ENCODE data around the gene RIOK1. TPM values are rescaled to one million over a fixed set of nuclear protein-coding genes. Genes with fewer than 3 reads are reported as not detected.
"Not testable (repeated sequence)": the region's sequence is repeated elsewhere in the genome, so short reads cannot be mapped to it uniquely, and the experiment has no call there.

RIOK1 gene
- total RNA-seq, 1 experiment from 2014 or later: 16.3 TPM

GRCh38 chr6:7433121-7433617, 43.6 kb downstream of the RIOK1 start:
- in situ Hi-C loops (cut with HindIII; ENCODE audit: low sequenced_read_pairs): no loop called here
- DNase-seq (ENCODE audit: low spot score): no peak

DNA sequence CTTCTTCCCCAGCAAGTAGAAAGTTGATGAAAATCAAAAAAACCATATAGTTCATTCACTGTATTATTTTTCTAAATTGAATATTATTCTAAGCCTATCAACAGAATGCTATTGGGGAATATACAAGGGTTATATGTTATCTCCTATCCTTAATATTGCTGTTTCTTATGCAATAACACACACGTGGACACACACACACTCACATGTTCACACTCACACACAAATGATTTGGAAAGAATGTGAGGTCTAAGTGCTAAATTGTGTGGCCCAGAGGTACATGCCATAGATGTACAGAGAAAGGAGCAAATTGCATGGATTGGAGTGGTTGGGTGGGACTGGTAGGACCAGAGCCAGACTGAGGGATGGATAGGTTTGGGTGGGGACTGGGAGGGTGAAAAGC, 45.1 kb downstream of the RIOK1 start:
- in situ Hi-C loops (cut with HindIII; ENCODE audit: low sequenced_read_pairs): no loop called here
- DNase-seq (ENCODE audit: low spot score): no peak

- DNase-seq (ENCODE audit: low spot score): no peak
- in situ Hi-C loops (cut with HindIII; ENCODE audit: low sequenced_read_pairs): no loop called here
Observed at GRCh38 chr6:7438011-7438410, 48.4 kb downstream of the RIOK1 start.

GRCh38 chr6:7439228-7439627, 49.6 kb downstream of the RIOK1 start:
- in situ Hi-C loops (cut with HindIII; ENCODE audit: low sequenced_read_pairs): no loop called here

DNA sequence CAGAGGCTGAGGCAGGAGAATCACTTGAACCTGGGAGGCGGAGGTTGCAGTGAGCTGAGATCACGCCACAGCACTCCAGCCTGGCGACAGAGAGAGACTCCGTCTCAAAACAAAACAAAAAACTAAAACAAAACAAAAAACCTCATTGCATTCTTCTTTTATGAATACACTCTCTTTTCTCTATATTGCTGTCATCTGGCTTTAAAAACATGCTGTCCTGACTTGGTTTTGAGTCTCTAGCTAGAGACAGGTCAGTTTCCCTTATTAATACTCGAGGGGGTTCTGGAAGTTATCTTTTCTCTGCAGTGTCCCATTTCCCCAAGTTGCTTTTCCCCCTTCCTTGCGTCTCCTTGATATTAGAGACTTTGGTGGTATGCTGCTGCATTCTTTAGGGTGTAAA, 50.9 kb downstream of the RIOK1 start:
- in situ Hi-C loops (cut with HindIII; ENCODE audit: low sequenced_read_pairs): no loop called here
- DNase-seq (ENCODE audit: low spot score): no peak

More at GRCh38 chr6:7439228-7439627, 49.6 kb downstream of the RIOK1 start:
- DNase-seq (ENCODE audit: low spot score): no peak

DNA sequence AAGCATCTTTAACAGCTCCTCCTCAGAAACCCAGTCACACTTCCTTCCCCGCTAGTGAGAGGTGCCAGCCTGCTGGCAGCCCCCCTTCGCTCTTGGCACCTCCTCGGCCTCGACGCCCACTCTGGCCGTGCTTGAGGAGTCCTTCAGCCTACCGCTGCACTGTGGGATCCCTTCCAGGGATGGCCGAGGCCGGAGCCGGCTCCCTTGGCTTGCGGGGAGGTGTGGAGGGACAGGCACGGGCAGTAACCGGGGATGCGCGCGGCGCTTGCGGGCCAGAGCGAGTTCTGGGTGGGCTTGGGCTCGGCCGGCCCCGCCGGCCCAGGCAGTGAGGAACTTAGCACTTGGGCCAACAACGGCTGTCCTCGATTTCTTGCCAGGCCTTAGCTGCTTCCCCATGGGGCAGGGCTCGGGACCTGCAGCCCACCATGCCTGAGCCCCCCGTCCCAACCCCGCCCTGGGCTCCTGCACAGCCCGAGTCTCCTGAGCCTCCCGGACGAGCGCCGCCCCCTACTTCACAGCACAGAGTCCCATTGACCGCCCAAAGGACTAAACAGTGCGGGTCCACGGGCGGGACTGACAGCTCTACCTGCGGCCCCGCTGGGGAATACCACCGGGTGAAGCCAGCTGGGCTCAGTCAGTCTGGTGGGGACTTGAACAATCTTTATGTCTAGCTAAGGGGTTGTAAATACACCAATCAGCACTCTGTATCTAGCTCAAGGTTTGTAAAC, 51.6 kb downstream of the RIOK1 start:
- in situ Hi-C loops (cut with HindIII; ENCODE audit: low sequenced_read_pairs): no loop called here
- DNase-seq (ENCODE audit: low spot score): no peak

DNA sequence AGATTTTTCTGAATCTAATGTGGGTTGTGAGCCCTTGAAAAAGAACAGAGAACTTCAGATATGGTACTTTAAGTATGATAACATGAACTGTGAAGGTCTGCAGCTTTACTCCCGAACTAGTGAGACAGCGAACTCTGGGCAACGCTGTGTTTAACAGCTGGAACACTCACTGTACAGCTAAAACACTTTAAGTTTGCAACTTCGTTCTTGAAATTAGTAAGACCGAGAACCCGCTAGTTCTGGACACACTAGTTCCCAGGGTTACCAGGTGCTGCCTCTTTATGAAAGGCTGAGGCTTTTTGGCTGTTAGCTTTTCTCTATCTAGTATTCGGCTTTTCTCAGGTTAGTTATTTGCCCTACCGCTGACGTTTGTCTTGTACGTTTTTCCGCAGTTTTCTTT, 52.9 kb downstream of the RIOK1 start:
- no peak for DNase-seq (ENCODE audit: low spot score)
- in situ Hi-C loops (cut with HindIII; ENCODE audit: low sequenced_read_pairs): no loop called here

DNA sequence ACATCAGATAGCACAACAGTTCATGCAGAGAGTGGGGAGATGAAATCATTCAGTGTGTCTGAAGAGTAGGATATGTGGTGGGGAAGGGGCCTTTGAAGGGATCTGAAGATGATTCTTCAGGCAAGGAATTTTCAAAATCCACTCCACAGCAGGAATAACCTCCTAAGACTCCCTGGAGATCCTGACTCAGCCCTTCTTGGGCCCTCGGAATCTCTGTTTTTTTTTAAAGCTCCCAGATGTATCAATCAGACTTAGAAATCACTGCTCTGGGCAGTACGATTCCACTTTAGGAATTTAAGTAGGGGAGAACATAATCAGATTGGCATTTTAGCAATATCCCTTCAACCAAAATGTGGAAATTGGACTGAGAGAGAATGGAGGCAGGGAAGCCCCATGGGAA, 55.5 kb downstream of the RIOK1 start:
- in situ Hi-C loops (cut with HindIII; ENCODE audit: low sequenced_read_pairs): no loop called here
- no peak for DNase-seq (ENCODE audit: low spot score)

GRCh38 chr6:7445885-7446461, 56.4 kb downstream of the RIOK1 start:
- in situ Hi-C loops (cut with HindIII; ENCODE audit: low sequenced_read_pairs): no loop called here
- DNase-seq (ENCODE audit: low spot score): no peak

GRCh38 chr6:7446619-7447325, 57.2 kb downstream of the RIOK1 start:
- in situ Hi-C loops (cut with HindIII; ENCODE audit: low sequenced_read_pairs): no loop called here
- no peak for DNase-seq (ENCODE audit: low spot score)

- in situ Hi-C loops (cut with HindIII; ENCODE audit: low sequenced_read_pairs): no loop called here
- DNase-seq (ENCODE audit: low spot score): no peak
Observed at GRCh38 chr6:7448232-7448631, 58.6 kb downstream of the RIOK1 start.

DNA sequence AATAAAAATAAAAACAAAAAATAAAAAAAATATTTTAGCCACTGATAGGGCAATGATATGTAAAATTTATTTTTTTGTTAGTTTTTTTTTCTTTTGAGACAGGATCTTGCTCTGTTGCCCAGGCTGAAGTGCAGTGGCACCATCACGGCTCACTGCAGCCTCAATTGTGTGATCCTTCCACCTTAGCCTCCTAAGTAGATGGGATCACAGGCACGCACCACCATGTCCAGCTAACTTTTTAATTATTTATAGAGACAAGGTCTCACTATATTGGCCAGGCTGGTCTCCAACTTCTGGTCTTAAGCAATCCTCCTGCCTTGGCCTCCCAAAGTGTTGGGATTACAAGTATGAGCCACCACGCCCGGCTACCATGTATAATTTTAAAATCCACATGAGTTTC, 59.4 kb downstream of the RIOK1 start:
- in situ Hi-C loops (cut with HindIII; ENCODE audit: low sequenced_read_pairs): no loop called here
- DNase-seq (ENCODE audit: low spot score): no peak

GRCh38 chr6:7451326-7451725, 61.7 kb downstream of the RIOK1 start:
- in situ Hi-C loops (cut with HindIII; ENCODE audit: low sequenced_read_pairs): no loop called here
- DNase-seq (ENCODE audit: low spot score): no peak

DNA sequence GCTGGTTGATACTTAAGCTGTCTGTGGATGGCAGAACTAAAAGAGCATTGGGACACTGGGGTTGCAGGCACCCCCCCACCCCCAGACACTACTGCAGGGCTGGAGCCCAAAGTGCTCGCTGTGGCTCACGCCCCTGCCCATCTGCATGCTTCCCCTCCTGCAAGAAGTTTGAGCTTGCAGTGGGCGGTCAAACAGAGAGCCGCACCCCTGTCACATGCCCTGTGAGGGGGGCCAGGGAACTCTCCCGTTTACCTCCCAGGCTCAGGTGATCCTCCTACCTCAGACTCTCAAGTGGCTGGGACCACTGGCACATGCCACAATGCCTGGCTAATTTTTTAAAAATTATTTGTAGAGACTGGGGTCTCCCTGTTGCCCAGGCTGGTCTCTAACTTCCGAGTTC, 63.3 kb downstream of the RIOK1 start:
- DNase-seq (ENCODE audit: low spot score): no peak
- in situ Hi-C loops (cut with HindIII; ENCODE audit: low sequenced_read_pairs): no loop called here

- DNase-seq (ENCODE audit: low spot score): no peak
- in situ Hi-C loops (cut with HindIII; ENCODE audit: low sequenced_read_pairs): no loop called here
Observed at GRCh38 chr6:7454696-7455358, 65.2 kb downstream of the RIOK1 start.

DNA sequence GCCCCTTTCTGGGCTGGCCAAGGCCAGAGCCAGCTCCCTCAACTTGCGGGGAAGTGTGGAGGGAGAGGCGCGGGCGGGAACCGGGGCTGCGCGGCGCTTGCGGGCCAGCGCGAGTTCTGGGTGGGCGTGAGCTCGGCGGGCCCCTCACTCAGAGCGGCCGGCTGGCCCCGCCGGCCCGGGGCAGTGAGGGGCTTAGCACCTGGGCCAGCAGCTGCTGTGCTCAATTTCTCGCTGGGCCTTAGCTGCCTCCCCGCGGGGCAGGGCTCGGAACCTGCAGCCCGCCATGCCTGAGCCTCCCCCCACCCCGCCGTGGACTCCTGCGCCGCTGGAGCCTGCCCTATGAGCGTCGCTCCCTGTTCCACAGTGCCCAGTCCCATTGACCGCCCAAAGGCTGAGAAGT, 66.7 kb downstream of the RIOK1 start:
- DNase-seq (ENCODE audit: low spot score); in situ Hi-C loops (cut with HindIII; ENCODE audit: low sequenced_read_pairs): not testable (repeated sequence)

- DNase-seq (ENCODE audit: low spot score): no peak
Observed at GRCh38 chr6:7461416-7461815, 71.8 kb downstream of the RIOK1 start.

GRCh38 chr6:7463785-7464184, 74.2 kb downstream of the RIOK1 start:
- in situ Hi-C loops (cut with HindIII; ENCODE audit: low sequenced_read_pairs): no loop called here
- DNase-seq (ENCODE audit: low spot score): no peak

More at GRCh38 chr6:7461416-7461815, 71.8 kb downstream of the RIOK1 start:
- in situ Hi-C loops (cut with HindIII; ENCODE audit: low sequenced_read_pairs): no loop called here

- no peak for DNase-seq (ENCODE audit: low spot score)
- in situ Hi-C loops (cut with HindIII; ENCODE audit: low sequenced_read_pairs): no loop called here
Observed at GRCh38 chr6:7467007-7467897, 77.6 kb downstream of the RIOK1 start.

Measured in G401 (cell line).